Bronchial epithelial cell (primary cell): ENCODE data around the gene PGC. TPM values are rescaled to one million over a fixed set of nuclear protein-coding genes. Genes with fewer than 3 reads are reported as not detected.
A peak's percentile ranks its signal among the peaks of the same experiment; 100 is the strongest.

ENCODE experiments used
- DNase-seq: peaks from one replicate; pipeline ENCODE4 v3.0.0-alpha.2; 2010; ENCODE audit warnings: low read depth
- FAIRE-seq: peaks from 2 replicates; lab custom pipeline; 2011; peaks lifted over from hg19 to GRCh38; lab: Jason Lieb, UNC
- H3K27me3 ChIP-seq: 2 replicates; pipeline ENCODE4 v1.5.1; 2011; ENCODE audit warnings: low read length; ENCODE audit not compliant: control insufficient read depth, insufficient read depth
- H3K36me3 ChIP-seq: 2 replicates; pipeline ENCODE4 v1.5.1; 2011; ENCODE audit warnings: low read length; ENCODE audit not compliant: control insufficient read depth, insufficient read depth
- H3K4me3 ChIP-seq: 2 replicates; pipeline ENCODE4 v1.5.1; 2011; ENCODE audit warnings: mild to moderate bottlenecking, low read depth, low read length, control low read depth
- CTCF ChIP-seq: IDR thresholded peaks from 2 replicates; pipeline ENCODE4 v1.5.1; 2011; ENCODE audit warnings: mild to moderate bottlenecking, moderate library complexity, low read length, control low read depth, inconsistent platforms; ENCODE audit not compliant: insufficient read depth, severe bottlenecking
- total RNA-seq: library from RNA; depleted of rRNA; stranded (reverse); fragments of >200 nt; gene quantifications from 2 replicates; pipeline ENCODE4 v1.2.1, GENCODE V29; 2014

PGC gene
- total RNA-seq, 1 donor from 2014 or later: not detected

GRCh38 chr6:41713650-41714291 lies 33.4 kb downstream of the PGC start:
- H3K4me3 ChIP-seq: no peak overlapping the region
- DNase-seq (peak; percentile 80), FAIRE-seq (peak; percentile 13)
- no peaks in the 10 kb centered on the region for H3K27me3 ChIP-seq
- H3K36me3 ChIP-seq: peaks cover 4% of the 10 kb centered on the region
- TF ChIP-seq CTCF: no peak

- TF ChIP-seq CTCF: no peak
- FAIRE-seq (no peak), DNase-seq (peak; percentile 90)
Observed at GRCh38 chr6:41713159-41713649, 34.0 kb downstream of the PGC start.

GRCh38 chr6:41712651-41713103 lies 34.5 kb downstream of the PGC start:
- TF ChIP-seq CTCF: no peak
- no peak for DNase-seq
- H3K4me3 ChIP-seq: no peak overlapping the region
- FAIRE-seq: no peak
- no peaks in the 10 kb centered on the region for H3K27me3 ChIP-seq
- peaks cover 4% of the 10 kb centered on the region for H3K36me3 ChIP-seq

More at GRCh38 chr6:41713159-41713649, 34.0 kb downstream of the PGC start:
- Histone ChIP-seq H3K4me3 (no peak overlapping the region), H3K27me3 (no peaks in the 10 kb centered on the region), H3K36me3 (peaks cover 4% of the 10 kb centered on the region)

GRCh38 chr6:41711323-41712038 lies 35.7 kb downstream of the PGC start:
- no peak for TF ChIP-seq CTCF
- no peaks in the 10 kb centered on the region for H3K27me3 ChIP-seq
- H3K4me3 ChIP-seq: no peak overlapping the region
- FAIRE-seq (no peak), DNase-seq (no peak)
- H3K36me3 ChIP-seq: peaks cover 4% of the 10 kb centered on the region

- FAIRE-seq (no peak), DNase-seq (no peak)
- TF ChIP-seq CTCF: no peak
- Histone ChIP-seq H3K4me3 (no peak overlapping the region), H3K27me3 (no peaks in the 10 kb centered on the region), H3K36me3 (peaks cover 5% of the 10 kb centered on the region)
Observed at GRCh38 chr6:41709375-41709774, 37.8 kb downstream of the PGC start.
